Measurements from ENCODE around the gene ECE1.

Gene ECE1

DNA sequence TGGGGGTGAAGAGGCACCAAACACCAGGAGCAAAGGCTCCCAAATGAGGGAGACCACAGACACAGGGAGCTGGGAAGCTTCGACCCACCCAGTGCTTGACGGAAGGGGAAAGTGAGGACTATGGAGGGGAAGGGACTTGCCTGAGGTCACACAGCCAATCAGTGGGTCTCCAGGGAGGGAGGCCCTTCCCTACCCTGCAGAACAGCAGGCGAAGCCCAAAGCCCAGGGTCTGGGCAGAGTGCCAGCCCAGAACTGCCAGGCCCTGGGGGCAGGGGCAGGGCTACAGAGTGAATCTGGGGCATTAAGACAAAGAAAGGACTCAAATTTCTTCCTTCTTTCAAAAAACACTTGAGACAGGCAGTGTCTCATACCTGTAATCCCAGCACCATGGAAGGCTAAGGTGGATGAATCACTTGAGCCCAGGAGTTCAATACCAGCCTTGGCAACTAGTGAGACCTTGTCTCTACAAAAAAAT lies 45.5 kb upstream of the ECE1 start:
- no peak overlapping the region for H3K4me3 ChIP-seq (ENCODE audit: low read depth, low read length)
- TF ChIP-seq, protein P1, sequence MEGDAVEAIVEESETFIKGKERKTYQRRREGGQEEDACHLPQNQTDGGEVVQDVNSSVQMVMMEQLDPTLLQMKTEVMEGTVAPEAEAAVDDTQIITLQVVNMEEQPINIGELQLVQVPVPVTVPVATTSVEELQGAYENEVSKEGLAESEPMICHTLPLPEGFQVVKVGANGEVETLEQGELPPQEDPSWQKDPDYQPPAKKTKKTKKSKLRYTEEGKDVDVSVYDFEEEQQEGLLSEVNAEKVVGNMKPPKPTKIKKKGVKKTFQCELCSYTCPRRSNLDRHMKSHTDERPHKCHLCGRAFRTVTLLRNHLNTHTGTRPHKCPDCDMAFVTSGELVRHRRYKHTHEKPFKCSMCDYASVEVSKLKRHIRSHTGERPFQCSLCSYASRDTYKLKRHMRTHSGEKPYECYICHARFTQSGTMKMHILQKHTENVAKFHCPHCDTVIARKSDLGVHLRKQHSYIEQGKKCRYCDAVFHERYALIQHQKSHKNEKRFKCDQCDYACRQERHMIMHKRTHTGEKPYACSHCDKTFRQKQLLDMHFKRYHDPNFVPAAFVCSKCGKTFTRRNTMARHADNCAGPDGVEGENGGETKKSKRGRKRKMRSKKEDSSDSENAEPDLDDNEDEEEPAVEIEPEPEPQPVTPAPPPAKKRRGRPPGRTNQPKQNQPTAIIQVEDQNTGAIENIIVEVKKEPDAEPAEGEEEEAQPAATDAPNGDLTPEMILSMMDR (IDR thresholded peaks at IDR 0.05; ENCODE audit: borderline replicate concordance, insufficient read depth, low read depth, low read length) = no peak

DNA sequence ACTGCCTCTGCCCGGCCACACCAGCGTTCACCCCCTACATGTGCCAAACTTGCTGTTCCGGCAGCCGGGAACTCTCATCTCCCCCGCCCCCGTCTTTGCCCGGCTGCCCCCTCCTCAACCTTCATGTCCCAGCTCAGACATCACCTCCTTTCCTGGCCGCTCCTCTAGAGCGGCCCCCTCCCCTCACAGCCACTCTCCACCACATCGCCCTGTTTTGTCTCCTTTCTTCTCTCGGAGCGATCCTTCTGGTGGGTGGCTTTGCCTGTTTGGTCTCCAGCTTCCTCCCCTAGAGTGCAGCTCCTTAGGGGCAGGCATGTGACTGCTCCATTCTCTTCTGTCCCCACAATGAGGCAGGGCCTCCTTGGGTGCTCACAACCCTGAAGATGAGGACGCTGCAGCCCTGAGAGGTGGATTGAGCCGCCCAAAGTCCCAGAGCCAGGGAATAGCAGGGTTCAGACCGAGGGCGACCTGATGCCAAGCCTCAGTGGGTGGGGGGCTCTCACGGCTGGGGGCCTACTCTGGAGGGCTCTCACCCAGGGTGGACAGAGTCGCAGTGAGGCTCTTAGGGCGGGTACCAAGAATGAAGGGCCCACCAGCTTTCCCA lies 44.9 kb upstream of the ECE1 start:
- TF ChIP-seq, protein P1 (IDR thresholded peaks at IDR 0.05; ENCODE audit: borderline replicate concordance, insufficient read depth, low read depth, low read length) = no peak
- peak overlapping the region; percentile 43 for H3K4me3 ChIP-seq (ENCODE audit: low read depth, low read length)

DNA sequence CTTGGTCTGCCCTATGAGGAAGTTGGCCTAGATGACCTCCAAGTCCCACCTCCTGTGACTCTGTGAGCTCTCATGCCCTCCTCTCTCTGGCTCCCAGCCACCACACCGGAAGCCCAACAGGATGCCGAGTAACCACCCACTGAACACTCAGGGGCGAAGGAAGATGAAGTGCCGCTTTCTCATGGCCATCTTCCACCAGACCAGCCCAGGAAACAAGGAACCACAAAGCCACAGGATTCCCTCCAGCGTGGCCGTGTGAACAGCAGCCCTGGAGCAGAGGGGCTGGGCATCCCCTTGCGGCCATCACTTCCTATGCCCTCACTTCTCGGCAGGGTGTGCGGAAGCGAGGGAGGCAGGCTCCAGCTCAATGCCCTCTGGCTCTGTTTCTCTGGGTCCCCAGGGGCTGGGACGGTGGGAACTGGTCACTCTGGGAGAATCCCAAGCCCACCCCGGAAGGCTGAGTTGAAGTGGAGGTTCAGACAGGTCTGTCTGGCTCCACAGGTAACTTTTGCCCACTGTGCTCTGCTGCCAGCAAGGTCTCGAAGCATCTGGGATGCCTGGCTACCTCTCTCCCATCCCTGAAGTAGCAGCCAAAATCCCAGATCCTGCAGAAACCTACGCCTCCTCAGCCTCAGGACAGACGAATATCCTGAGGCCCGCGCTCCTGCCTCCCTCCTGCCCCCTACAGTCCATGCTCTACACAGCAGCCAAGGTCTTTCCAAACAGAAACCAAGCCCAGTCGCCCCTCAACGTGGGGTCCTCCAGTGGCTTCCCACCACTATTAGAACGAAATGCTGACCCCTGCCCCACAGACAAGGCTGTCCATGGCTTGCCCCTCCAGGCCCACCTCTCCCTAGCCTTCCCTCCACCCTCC lies 44.2 kb upstream of the ECE1 start:
- H3K4me3 ChIP-seq (ENCODE audit: low read depth, low read length) = peak overlapping the region; percentile 43
- TF ChIP-seq, protein P1 (IDR thresholded peaks at IDR 0.05; ENCODE audit: borderline replicate concordance, insufficient read depth, low read depth, low read length) = peak; percentile 93

DNA sequence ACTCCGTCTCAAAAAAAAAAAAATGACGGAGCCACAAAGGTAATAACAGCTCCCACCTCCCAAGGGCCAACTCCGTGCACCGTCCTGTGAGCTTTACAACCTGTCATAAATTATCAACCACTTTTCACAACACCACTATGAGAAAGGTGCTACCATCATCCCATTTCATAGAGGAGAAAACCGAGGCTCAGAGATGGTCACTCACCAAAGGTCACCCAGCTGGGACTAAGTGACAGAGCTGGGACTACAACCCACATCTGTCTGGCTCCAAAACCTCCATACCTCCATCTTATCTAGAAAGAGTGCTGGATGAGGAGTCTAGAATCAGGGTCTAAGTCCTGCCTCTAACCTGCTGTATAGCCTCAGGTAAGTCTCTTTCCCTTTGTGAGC lies 43.6 kb upstream of the ECE1 start:
- no peak overlapping the region for H3K4me3 ChIP-seq (ENCODE audit: low read depth, low read length)
- TF ChIP-seq, protein P1 (IDR thresholded peaks at IDR 0.05; ENCODE audit: borderline replicate concordance, insufficient read depth, low read depth, low read length) = no peak

DNA sequence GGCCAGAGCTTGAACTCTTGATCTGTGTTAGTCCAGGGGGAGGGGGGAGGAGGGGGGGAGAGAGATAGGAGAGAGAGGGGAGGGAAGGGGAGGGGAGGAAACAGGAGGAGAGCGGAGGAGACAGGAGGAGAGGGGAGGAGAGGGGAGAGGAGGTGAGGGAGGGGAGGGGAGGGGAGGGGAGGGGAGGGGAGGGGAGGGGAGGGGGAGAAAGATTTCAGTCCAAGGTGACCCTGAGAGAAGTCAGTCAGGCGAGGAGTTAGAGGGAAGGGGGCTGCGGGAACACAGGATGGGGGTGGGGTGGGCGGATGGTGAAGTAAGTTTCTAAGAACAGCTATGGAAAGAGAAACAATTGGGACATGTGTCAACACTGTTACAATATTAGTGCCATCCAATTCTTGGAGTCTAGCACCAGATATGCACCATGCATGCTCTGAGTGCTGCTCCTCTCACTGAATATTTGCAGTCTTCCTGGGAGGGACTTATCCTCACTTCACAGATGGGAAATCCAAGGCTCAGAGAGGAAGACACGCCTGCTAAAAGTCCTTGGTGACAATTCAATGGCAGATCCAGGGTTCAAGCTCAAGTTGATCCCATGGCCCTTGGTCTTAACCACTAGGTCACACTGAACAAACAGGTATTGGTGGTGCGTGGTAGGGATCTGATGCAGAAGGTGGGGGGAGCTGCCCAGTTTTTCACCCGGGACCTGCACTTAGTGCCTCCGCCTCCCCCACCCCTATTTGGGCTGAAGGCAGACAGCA lies 42.5 kb upstream of the ECE1 start:
- no peak overlapping the region for H3K4me3 ChIP-seq (ENCODE audit: low read depth, low read length)
- TF ChIP-seq, protein P1 (IDR thresholded peaks at IDR 0.05; ENCODE audit: borderline replicate concordance, insufficient read depth, low read depth, low read length) = no peak

DNA sequence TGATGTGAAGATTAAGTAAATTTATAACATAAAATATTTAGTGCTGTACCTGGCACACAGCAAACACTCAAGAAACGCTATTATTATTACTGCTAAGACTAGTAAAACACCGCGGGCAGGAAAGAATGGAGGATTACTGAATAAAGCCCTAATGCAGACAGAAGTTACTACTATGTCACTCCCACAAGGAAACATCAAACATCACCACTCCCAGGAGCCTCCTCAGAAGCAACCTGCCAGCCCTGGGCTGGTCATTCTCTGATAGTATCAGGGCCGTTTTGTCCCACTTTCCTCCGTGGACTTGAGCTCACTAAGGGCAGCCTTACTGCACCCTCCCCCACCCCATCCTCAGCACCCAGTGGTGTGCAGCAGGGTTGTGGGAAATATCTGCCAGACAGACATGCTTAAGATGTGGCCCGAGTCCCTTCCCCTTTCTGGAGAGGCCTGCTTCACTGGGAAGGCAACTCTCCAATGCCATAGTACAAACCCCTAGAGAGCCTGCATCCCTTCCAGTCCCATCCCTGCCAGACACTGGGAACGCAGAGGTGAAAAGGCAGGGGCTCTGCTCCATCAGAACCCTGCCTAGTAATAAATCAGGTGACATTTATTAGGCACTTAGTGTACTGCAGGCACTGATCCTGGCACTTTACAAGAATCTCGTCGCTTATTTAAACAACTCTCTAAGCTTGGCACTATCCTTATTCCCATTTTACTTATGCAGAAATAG lies 41.7 kb upstream of the ECE1 start:
- TF ChIP-seq, protein P1 (IDR thresholded peaks at IDR 0.05; ENCODE audit: borderline replicate concordance, insufficient read depth, low read depth, low read length) = no peak
- no peak overlapping the region for H3K4me3 ChIP-seq (ENCODE audit: low read depth, low read length)

Measured in GM12875 (cell line).